ENCODE results near the gene UBE3C.

DNA sequence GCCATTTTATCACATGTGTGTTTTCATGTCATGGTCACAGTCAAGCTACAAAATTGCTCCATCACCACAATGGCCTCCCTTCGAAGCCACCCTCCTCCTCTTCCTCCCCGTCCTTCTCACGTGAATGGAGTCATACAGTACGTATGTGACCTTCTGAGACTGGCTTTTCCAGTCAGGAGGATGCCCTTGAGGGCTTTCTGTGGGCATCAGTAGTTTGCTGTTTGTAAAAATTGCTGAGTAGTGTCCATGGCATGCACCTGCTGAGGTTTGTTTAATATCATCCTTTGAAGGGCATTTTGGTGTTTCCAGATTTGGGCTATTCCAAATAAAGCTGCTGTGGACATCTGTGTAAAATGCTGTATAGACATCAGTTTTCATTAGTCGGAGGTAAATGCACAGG lies 5.9 kb upstream of the UBE3C start:
- TF ChIP-seq POLR2A (IDR thresholded peaks at IDR 0.05) = no peak
- TF ChIP-seq, protein P1, sequence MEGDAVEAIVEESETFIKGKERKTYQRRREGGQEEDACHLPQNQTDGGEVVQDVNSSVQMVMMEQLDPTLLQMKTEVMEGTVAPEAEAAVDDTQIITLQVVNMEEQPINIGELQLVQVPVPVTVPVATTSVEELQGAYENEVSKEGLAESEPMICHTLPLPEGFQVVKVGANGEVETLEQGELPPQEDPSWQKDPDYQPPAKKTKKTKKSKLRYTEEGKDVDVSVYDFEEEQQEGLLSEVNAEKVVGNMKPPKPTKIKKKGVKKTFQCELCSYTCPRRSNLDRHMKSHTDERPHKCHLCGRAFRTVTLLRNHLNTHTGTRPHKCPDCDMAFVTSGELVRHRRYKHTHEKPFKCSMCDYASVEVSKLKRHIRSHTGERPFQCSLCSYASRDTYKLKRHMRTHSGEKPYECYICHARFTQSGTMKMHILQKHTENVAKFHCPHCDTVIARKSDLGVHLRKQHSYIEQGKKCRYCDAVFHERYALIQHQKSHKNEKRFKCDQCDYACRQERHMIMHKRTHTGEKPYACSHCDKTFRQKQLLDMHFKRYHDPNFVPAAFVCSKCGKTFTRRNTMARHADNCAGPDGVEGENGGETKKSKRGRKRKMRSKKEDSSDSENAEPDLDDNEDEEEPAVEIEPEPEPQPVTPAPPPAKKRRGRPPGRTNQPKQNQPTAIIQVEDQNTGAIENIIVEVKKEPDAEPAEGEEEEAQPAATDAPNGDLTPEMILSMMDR (IDR thresholded peaks at IDR 0.05) = no peak
